Right ventricle myocardium superior (tissue), 1 donor: Measurements from ENCODE around the gene CHTF8. TPM values are rescaled to one million over a fixed set of nuclear protein-coding genes. Genes with fewer than 3 reads are reported as not detected.
"Not testable (repeated sequence)": the region's sequence is repeated elsewhere in the genome, so short reads cannot be mapped to it uniquely, and the experiment has no call there.

Experiments used
- ATAC-seq: fragments of 200-7000 bp; cut with Tn5 transposase; one replicate; pipeline ENCODE4 v1.9.1; 2020; ENCODE audit warnings: mild to moderate bottlenecking; ENCODE audit not compliant: poor library complexity
- DNase-seq: peaks from one replicate; pipeline ENCODE4 v3.0.0-alpha.2; 2020
- intact Hi-C: fragments of 100-400 bp; cut with DNase I; formaldehyde crosslinking; loops from one replicate; pipeline ENCODE4 v1.11.2; 2022
- total RNA-seq: library from RNA; stranded (reverse); fragmentation: NEBNext Ultra II Directional; extraction: Animal tissue kit (Norgen Biotek cat#: 25700); gene quantifications from one replicate; pipeline ENCODE4 v1.2.1, GENCODE V29; 2021
- donor health status: DM: no; HTN: yes; CAD: no; lungs with severe emphysema.

The CHTF8 gene
- total RNA-seq, 1 donor from 2014 or later, result 52.5 TPM

DNA sequence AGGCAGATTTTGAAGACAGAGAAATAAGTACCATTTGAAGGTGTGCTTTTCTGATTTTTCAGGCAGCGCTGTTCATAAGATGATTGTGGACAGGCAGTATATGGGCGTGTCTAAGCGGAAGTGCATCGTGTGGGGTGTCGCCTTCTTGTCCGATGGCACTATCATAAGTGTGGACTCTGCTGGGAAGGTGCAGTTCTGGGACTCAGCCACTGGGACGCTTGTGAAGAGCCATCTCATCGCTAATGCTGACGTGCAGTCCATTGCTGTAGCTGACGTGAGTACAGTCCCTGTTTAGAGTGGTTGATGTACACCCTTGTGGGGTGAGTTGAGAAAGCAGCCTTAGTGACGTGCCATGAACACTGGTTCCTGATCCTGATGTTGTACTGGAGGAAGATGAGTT, 10.7 kb upstream of the CHTF8 start:
- DNase-seq (no peak), ATAC-seq (no peak)
- intact Hi-C loops, result no loop called here

DNA sequence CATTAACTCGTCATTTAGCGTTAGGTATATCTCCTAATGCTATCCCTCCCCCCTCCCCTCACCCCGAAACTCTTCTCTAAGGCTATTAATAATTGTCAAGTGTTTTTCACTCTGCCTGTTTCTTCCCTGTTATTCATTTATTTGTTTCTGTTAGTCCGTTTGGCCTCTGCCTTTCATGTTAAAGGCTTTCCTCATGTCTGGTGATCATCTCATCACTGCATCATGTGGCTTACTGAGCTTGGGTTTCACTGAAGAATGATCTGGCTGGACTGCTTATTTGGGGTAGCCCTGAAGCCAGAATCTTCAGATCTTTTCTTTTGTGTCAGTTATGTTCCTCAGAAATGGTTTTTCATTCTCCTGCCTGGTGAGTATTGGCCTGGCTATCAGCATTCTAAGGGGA, 9.5 kb upstream of the CHTF8 start:
- ATAC-seq (no peak), DNase-seq (no peak)
- intact Hi-C loops, result no loop called here

DNA sequence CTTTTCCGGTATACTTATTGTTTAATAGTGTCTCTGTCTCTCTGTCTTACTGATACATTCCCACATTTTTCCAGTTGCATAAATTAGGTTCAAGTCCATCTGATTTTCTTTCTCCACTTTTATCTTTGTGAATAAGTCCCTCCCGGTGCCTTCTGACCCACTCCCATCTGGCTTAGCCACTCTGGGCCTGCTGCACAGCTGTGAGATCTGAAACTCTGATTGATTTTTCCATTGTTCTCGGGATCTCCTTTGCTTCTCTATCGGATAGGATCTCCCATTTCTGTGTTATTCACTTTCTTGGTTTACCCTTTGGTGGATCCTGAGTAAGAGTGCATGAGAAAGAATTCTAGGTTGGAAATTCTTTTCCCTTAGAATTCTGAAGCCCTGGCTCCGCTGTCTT, 8.6 kb upstream of the CHTF8 start:
- DNase-seq (no peak), ATAC-seq (no peak)
- intact Hi-C loops, result no loop called here

DNA sequence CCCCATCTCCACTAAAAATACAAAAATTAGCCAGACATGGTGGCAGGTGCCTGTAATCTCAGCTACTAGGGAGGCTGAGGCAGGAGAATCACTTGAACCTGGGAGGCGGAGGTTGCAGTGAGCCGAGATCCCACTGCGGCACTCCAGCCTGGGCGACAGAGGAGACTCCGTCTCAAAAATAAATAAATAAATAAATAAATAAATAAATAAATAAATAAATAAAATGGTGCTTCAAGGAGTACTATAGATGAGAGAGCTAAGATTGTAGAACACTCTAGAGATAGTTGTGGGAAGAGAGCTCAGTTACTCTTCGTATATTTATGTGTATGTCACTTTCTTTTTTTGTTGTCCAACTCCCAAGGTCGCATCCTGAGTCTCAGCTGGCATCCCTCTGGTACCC, 7.1 kb upstream of the CHTF8 start:
- DNase-seq, ATAC-seq: not testable (repeated sequence)
- intact Hi-C loops, result loop anchor here (10.0 kb wide), 1 partner anchor 55 kb away; no protein-coding TSS in a partner anchor

DNA sequence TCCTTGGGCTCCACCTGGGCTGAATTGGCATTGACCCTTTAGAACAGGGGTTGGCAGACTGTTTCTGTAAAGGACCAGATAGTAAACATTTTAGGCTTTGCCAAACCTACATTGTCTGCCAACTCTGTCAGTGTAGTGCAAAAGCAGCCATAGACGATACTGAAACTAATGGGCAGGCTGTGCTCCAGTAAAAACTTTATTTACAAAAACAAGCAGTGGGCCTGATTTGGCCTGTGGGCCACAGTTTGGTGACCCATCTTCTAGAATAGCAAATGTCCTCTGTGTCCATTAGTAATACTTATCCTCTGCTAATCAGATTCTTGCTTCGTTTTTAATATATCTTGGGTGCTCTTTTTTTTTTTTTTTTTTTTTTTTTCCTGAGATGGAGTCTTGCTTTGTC, 6.2 kb upstream of the CHTF8 start:
- no peak for DNase-seq
- intact Hi-C loops, result loop anchor here (10.0 kb wide), 1 partner anchor 56 kb away; no protein-coding TSS in a partner anchor
- no peak for ATAC-seq

DNA sequence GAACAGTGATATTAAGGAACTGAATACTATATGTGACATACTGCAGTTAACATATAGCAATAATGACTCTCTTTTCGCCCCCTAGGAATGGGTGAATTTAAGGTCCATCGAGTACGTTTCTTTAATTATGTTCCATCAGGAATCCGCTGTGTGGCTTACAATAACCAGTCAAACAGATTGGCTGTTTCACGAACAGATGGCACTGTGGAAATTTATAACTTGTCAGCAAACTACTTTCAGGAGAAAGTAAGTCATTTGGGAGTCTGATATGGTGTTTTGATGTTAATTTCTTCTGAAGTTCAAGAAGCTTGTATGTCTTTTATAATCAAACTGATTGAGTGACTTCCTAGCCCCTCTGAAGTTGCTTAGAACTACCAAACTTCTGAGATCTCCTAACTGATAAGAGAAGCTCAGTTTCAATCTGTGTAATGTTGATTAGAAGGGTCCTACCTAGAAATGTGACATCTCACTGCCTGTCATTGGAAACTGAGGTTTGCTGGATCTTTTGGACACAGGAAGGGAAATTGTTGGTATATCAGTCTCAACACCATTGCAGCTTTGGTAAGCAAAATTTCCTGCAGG, 1.1 kb upstream of the CHTF8 start:
- intact Hi-C loops, result loop anchor here (10.0 kb wide), 1 partner anchor 61 kb away; no protein-coding TSS in a partner anchor
- ATAC-seq (no peak), DNase-seq (no peak)

DNA sequence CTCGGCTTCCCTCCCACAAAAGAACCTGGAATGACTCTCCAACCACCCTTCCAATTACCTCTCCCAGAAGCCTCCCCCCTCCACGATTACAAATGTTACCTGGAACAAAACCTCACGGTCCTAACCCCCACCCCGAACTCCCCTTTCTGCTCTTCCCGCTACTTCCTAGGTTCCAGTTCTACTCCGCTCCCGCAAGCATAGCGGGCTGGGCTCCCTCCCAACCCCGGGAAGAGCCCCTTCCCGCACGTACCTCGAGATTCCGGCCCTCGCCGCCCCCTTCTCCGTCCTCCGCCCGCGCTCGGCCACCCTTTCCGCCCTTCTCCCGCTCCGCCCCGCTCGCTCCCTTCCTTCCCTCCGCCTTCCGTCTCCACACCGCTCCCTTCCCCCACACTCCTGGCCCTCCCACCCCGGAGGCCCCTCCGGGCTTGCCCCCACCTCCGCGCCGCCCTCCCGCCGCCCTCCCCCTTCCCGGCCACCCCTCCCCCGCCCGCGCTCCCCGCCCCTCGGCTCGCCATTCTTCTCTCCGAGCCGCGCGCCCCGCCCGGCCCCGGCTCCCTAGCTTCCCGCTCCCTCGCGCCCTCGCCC, 457 bp downstream of the CHTF8 start:
- ATAC-seq (peak; percentile 65), DNase-seq (peak; percentile 86)
- intact Hi-C loops, result loop anchor here (10.0 kb wide), 1 partner anchor 63 kb away; no protein-coding TSS in a partner anchor

DNA sequence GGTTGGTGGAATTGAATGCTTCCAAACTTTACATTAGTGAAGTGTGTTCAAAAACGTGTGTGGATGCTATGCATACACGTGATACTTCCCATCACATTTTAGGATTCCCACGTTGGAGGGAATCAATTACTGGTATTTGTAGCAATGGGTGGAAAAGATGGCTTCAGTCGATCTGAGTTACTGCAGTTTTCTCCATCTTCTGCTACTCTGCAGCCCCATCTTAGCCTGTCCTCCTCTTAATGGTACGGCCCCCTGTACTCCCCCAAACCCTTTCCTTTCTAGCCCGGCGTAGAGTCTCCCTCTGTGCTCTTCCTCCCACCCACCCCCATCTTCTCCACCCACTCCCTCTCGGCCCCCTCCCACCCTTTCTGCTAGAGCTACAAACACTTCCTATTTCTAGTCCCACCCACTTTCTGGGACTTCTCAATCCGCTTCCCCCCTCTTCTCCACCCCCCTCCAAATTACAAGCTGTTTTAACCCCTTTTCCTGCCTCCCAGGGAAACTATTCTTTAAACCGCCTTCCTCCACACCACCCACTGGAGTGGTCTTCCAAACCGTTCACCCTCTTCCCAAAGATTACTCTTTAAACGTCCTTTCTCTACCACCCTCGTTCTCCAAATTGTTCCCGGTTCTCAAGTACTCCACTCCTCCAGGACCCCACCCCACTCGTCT, 1.1 kb downstream of the CHTF8 start:
- ATAC-seq, result no peak
- intact Hi-C loops, result loop anchor here (10.0 kb wide), 1 partner anchor 63 kb away; no protein-coding TSS in a partner anchor

DNA sequence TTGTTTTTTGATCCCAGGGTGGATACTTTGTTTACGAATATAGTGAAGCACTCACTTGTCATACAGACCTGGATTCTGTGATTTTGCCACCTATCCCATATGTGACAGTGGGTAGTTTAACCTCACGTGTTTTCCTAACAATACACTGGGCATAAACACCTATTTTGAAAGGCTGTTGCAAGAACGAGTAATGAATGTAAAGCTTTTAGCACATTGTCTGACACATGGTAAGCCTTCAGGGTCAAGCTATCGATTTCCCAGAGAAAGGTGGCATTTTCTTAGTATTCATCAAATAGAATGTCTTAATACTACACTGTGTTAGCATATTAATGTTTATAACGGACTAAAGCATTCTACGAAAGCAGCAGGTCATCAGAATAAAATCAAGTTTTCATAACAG, 1.9 kb downstream of the CHTF8 start:
- intact Hi-C loops, result loop anchor here (10.0 kb wide), 1 partner anchor 64 kb away; no protein-coding TSS in a partner anchor
- DNase-seq (no peak), ATAC-seq (no peak)

More for the DNA sequence above, 1.1 kb downstream of the CHTF8 start:
- no peak for DNase-seq

DNA sequence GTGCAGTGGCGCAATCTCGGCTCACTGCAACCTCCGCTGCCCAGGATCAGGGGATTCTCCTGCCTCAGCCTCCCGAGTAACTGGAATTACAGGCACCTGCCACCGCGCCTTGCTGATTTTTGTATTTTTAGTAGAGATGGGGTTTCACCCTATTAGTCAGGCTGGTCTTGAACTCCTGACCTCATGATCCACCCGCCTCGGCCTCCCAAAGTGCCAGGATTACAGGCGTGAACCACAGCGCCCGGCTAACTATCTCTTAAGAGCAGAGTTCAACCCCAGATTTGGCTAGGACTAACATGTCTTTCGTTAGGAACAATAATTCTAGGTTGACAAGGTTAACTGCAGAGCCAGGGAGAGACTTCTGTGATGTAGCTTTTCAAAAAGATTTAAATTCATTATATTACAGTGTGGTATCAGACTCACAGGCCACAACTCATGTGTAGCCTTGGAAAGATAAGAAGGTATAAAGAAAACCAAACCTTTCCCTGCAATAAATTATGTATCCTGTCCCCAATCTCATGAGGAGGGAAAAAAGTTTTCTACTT, 4.3 kb downstream of the CHTF8 start:
- intact Hi-C loops, result loop anchor here (10.0 kb wide), 1 partner anchor 603 kb away; no protein-coding TSS in a partner anchor

DNA sequence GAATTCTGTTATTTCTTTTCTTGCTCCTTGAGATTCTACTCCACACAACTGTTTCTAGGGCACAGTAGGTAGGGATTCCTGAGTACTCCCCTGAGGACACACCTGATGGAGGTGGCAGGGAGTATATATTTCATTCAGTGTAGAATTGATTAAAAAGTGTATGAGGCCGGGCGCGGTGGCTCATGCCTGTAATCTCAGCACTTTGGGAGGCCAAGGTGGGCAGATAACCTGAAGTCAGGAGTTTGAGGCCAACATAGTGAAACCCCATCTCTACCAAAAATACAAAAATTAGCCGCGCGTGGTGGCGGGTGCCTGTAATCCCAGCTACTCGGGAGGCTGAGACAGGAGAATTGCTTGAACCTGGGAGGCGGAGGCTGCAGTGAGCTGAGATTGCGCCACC, 5.6 kb downstream of the CHTF8 start:
- ATAC-seq, DNase-seq: not testable (repeated sequence)
- intact Hi-C loops, result loop anchor here (10.0 kb wide), 1 partner anchor 602 kb away; no protein-coding TSS in a partner anchor

More for the DNA sequence above, 4.3 kb downstream of the CHTF8 start:
- no peak for ATAC-seq
- no peak for DNase-seq

DNA sequence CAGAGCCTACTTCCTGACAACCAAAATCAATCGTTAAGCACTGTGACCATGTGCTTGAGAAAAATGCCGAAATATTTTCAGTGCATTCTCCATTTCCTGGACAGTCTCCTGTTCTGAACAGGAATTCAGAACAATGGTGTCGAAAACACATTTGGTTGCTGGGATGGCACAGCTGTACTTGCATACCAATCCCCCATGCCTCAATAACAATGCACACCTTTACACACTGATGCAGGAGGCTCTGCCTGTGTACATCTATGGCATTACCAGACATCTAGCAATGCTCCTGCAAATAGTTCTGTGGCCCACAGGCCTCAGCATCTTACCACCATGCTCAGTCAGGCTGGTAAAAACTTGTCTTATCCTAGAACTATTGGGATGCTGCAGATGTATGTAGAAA, 6.2 kb downstream of the CHTF8 start:
- intact Hi-C loops, result loop anchor here (10.0 kb wide), 1 partner anchor 601 kb away; no protein-coding TSS in a partner anchor
- DNase-seq, result no peak
- no peak for ATAC-seq

DNA sequence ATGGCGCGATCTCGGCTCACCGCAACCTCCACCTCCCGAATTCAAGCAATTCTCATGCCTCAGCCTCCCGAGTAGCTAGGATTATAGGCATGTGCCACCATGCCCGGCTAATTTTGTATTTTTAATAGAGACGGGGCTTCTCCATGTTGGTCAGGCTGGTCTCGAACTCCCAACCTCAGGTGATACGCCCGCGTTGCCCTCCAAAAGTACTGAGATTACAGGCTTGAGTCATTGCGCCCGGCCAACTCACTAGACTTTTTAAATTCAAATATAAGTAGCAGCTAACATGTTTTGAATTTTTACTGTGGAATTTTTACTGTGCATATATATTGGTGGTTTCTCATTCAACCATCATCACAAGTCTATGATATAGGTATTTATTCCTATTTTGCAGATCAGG, 7.4 kb downstream of the CHTF8 start:
- ATAC-seq, DNase-seq: not testable (repeated sequence)
- intact Hi-C loops, result loop anchor here (5.0 to 10.0 kb wide), 2 partner anchors 223 to 600 kb away; no protein-coding TSS in a partner anchor

DNA sequence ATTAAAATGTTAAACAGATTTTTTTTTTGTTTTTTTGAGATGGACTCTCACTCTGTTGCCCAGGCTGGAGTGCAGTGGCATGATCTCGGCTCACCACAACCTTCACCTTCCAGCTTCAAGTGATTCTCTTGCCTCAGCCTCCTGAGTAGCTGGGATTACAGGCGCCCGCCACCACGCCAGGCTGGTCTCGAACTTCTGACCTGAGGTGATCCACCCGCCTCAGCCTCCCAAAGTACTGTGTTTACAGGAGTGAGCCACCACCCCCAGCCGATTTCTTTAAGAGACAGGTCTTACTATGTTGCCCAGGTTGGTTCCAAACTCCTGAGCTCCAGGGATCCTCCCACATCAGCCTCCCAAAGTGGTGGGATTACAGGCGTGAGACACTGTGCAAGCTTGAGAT, 8.0 kb downstream of the CHTF8 start:
- not testable (repeated sequence) for ATAC-seq, DNase-seq
- intact Hi-C loops, result loop anchor here (5.0 to 10.0 kb wide), 2 partner anchors 222 to 600 kb away; no protein-coding TSS in a partner anchor

DNA sequence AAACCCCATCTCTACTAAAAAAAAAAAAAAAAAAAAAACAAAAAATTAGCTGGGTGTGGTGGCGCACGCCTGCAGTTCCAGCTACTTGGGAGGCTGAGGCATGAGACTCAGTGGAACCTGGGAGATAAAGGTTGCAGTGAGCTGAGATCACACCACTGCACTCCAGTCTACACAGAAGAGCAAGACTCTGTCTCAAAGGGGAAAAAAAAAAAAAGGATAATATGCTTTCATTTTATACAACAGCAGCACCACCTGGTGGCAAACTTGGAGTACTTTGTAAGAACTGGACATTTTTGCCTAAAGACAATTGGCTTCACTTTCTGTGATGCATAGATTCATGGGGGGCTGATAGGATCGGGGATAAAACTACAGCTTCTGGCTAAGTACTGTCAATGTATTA, 8.5 kb downstream of the CHTF8 start:
- intact Hi-C loops, result loop anchor here (5.0 to 10.0 kb wide), 2 partner anchors 222 to 599 kb away; no protein-coding TSS in a partner anchor
- ATAC-seq (peak; percentile 61), DNase-seq (no peak)

DNA sequence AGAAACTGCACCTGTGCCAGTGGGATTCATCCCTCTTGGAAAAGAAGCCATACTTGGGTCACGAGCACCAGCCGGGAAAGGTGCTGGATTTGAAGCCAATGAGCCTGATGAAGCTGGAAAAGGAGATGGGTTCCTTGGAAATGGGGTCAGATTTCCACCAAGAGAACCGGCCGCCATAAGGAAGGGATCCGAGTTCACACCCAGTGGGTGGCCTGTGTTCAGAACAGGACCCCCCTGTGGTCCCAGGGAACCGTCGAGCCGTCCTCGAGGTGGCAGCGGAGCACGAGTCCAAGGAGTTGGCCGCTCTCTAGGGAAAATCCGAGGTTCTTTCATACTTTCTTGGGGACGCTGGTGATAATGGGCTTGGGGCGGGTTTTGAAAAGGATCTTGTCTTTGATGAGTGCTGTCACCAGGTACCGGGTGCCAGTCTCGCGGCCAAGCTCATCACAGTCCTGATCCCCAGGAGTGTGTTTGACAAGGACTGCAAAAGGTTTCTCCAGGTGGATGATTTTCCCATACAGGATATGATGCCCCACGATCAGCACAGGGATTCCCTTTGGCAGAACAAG, 12.2 kb downstream of the CHTF8 start:
- intact Hi-C loops, result loop anchor here (5.0 to 10.0 kb wide), 2 partner anchors 218 to 595 kb away; no protein-coding TSS in a partner anchor

DNA sequence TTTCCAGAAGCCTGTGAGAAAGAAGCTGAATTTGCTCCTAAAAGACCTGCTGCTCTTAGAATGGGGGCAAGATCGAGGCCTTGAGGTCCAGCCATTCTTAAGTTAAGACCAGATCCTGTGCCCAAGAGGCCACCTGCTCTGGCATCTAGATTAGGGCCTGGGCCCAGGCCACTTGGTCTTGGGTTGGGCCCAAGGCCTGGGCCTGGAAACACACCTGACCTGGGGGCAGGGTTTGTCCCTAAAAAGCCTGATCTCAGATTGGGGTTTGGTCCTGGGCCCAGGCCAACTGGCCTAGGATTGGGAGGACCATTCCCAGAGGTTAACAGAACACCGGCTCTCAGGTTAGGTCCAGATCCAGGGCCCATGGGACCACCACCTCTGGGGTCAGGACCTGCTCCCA, 12.9 kb downstream of the CHTF8 start:
- ATAC-seq, result no peak
- intact Hi-C loops, result no loop called here
- no peak for DNase-seq

More for the DNA sequence above, 12.2 kb downstream of the CHTF8 start:
- no peak for ATAC-seq
- DNase-seq, result no peak

DNA sequence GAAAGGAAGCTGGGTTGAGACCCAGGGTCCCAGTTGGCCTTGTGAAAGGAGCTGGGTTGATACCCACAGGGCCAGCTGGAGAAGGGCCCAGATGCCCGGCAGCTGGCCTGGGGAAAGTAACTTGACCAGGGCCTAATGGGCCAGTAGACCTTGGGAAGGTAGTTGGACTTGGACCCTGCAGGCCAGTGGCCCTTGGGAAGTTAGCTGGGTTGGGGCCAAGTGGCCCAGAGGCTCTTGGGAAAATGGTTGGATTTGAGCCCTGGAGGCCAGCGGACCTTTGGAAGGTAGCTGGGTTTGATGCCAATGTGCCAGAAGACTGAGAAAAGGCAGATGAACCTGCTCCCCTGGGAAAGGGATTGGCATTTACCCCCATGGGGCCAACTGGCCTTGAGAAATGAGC, 13.4 kb downstream of the CHTF8 start:
- ATAC-seq (no peak), DNase-seq (no peak)
- intact Hi-C loops, result no loop called here

DNA sequence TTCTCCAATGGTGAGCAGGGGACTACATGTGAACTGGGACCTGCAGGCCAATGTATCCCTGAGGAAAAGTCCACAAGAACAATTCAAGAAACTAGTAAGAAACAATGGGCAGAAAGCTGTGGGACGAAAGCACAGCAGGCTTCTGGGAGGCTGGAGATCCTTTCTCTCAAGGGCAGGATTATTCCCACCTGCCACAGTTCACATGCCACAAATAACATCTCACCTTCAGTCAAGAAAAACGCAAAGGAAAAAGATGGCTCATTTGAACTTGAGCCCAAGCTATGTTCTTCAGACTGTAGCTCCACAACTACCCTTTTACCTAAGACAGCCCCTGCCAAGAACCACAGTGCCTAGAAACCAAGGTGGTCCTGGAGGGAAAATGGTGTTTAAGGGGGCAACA, 13.9 kb downstream of the CHTF8 start:
- ATAC-seq, result no peak
- intact Hi-C loops, result no loop called here
- no peak for DNase-seq
